ENCODE measurements around the gene DPYSL4.

DPYSL4 gene

GRCh38 chr10:132192991-132193665 lies 6.4 kb downstream of the DPYSL4 start:
- Histone ChIP-seq H3F3A (ENCODE audit: control insufficient read depth, insufficient read depth) (no peaks in the 10 kb centered on the region), H3K36me3 (ENCODE audit: control insufficient read depth, low read length) (no peaks in the 10 kb centered on the region), H4K20me1 (ENCODE audit: control insufficient read depth, insufficient read depth, low read depth, low read length) (no peaks in the 10 kb centered on the region), H3K27me3 (ENCODE audit: control insufficient read depth, low read length) (no peaks in the 10 kb centered on the region), H3K4me2 (ENCODE audit: low read length) (no peak overlapping the region), H3K79me2 (ENCODE audit: control insufficient read depth, low read length) (no peaks in the 10 kb centered on the region), H3K27ac (ENCODE audit: low read depth, low read length) (no peak overlapping the region), H3K4me3 (ENCODE audit: low read length) (no peak overlapping the region), H3K9me2 (replicated peaks; ENCODE audit: control insufficient read depth, low read length) (no peaks in the 10 kb centered on the region), H3K4me1 (ENCODE audit: control insufficient read depth, low read length) (no peaks in the 10 kb centered on the region), H3K9me3 (ENCODE audit: control insufficient read depth, insufficient read depth, low read length) (no peaks in the 10 kb centered on the region)
- no peak for TF ChIP-seq CTCF (IDR thresholded peaks at IDR 0.05; ENCODE audit: low read depth, low read length, poor library complexity, severe bottlenecking)
- TF ChIP-seq EZH2phosphoT487 (IDR thresholded peaks at IDR 0.05; ENCODE audit: borderline replicate concordance, low read length), result no peak

- no peak overlapping the region for H3K4me3 ChIP-seq (ENCODE audit: low read length)
- no peaks in the 10 kb centered on the region for H3F3A ChIP-seq (ENCODE audit: control insufficient read depth, insufficient read depth)
- H3K9me3 ChIP-seq (ENCODE audit: control insufficient read depth, insufficient read depth, low read length), result no peaks in the 10 kb centered on the region
- no peaks in the 10 kb centered on the region for H3K36me3 ChIP-seq (ENCODE audit: control insufficient read depth, low read length)
- H3K4me1 ChIP-seq (ENCODE audit: control insufficient read depth, low read length), result no peaks in the 10 kb centered on the region
- no peaks in the 10 kb centered on the region for H4K20me1 ChIP-seq (ENCODE audit: control insufficient read depth, insufficient read depth, low read depth, low read length)
- no peaks in the 10 kb centered on the region for H3K27me3 ChIP-seq (ENCODE audit: control insufficient read depth, low read length)
- no peaks in the 10 kb centered on the region for H3K9me2 ChIP-seq (replicated peaks; ENCODE audit: control insufficient read depth, low read length)
- H3K27ac ChIP-seq (ENCODE audit: low read depth, low read length), result no peak overlapping the region
- TF ChIP-seq CTCF (IDR thresholded peaks at IDR 0.05; ENCODE audit: low read depth, low read length, poor library complexity, severe bottlenecking), result no peak
- TF ChIP-seq EZH2phosphoT487 (IDR thresholded peaks at IDR 0.05; ENCODE audit: borderline replicate concordance, low read length), result no peak
- H3K4me2 ChIP-seq (ENCODE audit: low read length), result no peak overlapping the region
- no peaks in the 10 kb centered on the region for H3K79me2 ChIP-seq (ENCODE audit: control insufficient read depth, low read length)
Measured at GRCh38 chr10:132193907-132194552, 7.3 kb downstream of the DPYSL4 start.

GRCh38 chr10:132194726-132195125 lies 8.0 kb downstream of the DPYSL4 start:
- Histone ChIP-seq H3K27ac (ENCODE audit: low read depth, low read length) (no peak overlapping the region), H4K20me1 (ENCODE audit: control insufficient read depth, insufficient read depth, low read depth, low read length) (no peaks in the 10 kb centered on the region), H3K9me2 (replicated peaks; ENCODE audit: control insufficient read depth, low read length) (no peaks in the 10 kb centered on the region), H3K4me2 (ENCODE audit: low read length) (no peak overlapping the region), H3K27me3 (ENCODE audit: control insufficient read depth, low read length) (no peaks in the 10 kb centered on the region), H3F3A (ENCODE audit: control insufficient read depth, insufficient read depth) (no peaks in the 10 kb centered on the region), H3K79me2 (ENCODE audit: control insufficient read depth, low read length) (no peaks in the 10 kb centered on the region), H3K36me3 (ENCODE audit: control insufficient read depth, low read length) (no peaks in the 10 kb centered on the region), H3K9me3 (ENCODE audit: control insufficient read depth, insufficient read depth, low read length) (no peaks in the 10 kb centered on the region), H3K4me1 (ENCODE audit: control insufficient read depth, low read length) (no peaks in the 10 kb centered on the region), H3K4me3 (ENCODE audit: low read length) (no peak overlapping the region)
- TF ChIP-seq CTCF (IDR thresholded peaks at IDR 0.05; ENCODE audit: low read depth, low read length, poor library complexity, severe bottlenecking), result no peak
- TF ChIP-seq EZH2phosphoT487 (IDR thresholded peaks at IDR 0.05; ENCODE audit: borderline replicate concordance, low read length), result no peak
